Ramos (cell line): Measurements from ENCODE around the gene RGS7BP.

Experiments used
- in situ Hi-C: fragments of 300-500 bp; cut with MboI; formaldehyde crosslinking; loops from one replicate; pipeline ENCODE4 v1.14.3; 2022; ENCODE audit warnings: low sequenced_read_pairs; ENCODE audit not compliant: unreplicated experiment

Gene RGS7BP

DNA sequence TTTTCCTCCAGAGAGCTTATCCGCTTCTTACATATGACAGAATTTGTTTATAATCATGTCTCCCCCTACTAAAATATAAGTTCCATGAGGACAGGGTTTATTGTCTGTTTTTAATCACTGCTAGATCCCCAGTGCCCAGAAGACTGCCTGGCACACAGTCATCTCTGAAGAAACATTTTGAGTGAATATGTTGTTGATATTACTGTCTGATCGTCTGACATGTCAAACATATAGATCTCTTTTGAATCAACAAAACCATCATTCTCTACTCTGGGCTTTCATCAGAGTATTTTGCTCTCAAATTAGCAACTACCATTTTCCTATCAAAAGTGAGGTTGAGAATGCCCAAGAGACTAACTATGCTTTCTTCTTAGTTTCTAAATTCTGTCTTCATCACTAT lies 117.2 kb downstream of the RGS7BP start:
- in situ Hi-C loops: loop anchor here (25.0 kb wide), 1 partner anchor 386 kb away; no protein-coding TSS in a partner anchor

DNA sequence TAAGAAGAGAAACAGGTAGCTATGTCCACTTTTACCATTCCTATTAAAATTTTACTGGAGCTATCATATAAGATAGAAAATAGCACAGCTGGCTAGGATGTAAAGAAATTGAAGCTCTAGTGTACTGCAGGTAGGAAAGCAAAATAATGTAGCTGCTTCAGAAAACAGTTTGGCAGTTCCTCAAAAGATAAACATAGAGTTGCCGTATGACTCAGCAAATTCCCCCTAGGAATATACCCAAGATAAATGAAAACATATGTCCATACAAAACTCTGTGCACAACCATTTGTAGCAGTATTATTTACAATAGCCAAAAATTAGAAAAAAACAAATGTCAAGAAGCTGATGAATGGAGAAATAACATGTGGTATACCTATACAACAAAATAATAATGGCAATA lies 119.9 kb downstream of the RGS7BP start:
- in situ Hi-C loops: no loop called here

DNA sequence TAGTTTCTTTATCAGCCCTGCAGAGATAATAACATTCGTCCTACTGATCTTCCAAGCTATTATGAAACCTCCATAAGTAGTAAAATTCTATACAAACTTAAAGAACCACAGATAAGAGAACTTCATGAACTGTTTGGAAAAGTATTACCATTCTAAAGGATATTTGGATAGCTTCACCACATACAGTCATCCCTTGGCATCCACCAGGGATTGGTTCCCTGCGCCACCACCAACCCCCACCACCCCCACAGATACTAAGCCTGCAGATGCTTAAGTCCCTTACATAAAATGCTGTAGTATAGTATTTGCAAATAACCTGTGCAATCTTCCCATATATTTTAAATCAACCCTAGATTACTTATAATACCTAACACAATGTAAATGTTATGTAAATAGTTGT lies 123.1 kb downstream of the RGS7BP start:
- in situ Hi-C loops: no loop called here

DNA sequence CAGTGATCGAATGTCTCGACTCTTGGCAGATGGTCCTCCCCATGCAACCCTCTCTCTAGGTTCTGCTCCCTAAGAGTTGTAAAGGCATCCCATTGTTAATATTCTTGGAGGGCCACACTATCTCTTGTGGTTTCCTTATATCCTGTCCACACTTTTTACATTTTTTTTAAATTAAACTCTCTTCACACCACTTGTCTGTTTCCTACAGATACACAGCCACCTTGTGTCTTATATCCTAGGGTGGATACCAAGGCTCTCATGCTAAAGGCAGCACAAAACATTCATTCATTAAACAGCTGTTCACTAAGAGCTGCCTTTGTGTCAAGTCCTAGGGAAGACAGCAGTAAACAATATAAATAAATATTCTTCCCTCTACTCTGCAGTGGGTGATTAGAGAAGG lies 124.0 kb downstream of the RGS7BP start:
- in situ Hi-C loops: loop anchor here (5.0 to 10.0 kb wide), 2 partner anchors 157 to 855 kb away; partner anchors contain the start of gene ADAMTS6

DNA sequence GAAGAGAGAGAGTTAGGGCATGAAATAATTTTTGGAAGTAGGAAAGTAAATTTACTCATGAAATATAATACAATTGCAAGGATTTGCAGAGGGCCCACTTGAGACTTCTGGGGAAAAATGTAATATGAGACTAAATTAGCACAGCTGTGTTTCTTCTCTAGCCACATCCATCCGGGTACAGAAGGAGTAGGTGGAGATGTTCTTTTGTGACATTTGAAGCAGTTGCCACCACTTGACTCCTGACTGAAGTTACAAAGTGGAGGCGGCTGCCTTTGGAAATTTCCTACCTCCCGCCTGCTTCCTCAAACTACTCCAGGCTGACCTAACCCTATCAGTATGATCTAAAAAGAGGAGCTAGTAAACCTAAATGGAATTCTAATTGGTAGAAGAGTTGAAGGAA lies 126.4 kb downstream of the RGS7BP start:
- in situ Hi-C loops: loop anchor here (5.0 to 10.0 kb wide), 2 partner anchors 155 to 853 kb away; partner anchors contain the start of gene ADAMTS6

DNA sequence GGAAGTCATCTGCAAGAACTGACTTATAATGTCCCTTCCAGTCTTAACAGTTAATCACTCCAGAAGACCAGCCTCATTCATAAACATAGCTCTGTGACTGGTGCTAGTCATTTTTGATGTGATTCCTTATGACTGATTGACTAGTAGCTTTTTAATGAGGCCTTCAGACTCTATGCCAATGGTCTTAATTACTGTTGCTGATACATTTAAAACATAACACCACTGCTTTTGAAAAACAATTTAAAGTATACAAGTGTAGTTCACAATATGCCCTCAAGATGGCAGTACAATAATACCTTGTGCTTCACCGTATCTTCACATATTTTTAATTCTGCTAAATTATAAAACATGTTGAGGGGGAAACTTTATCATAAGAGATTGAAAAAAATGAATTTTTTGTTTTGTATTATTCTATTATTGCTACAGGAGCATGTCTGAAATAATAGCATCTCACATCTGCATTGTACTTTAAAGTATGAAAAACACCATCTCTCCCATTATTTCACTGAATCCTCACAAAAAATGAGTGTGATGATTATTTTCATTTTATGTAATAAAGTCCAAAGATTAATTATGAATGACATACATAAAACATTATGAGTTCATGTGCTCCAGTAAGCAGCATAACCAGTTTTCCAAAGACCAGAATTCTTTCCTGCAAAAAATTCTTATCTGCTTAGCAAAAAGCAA lies 129.3 kb downstream of the RGS7BP start:
- in situ Hi-C loops: loop anchor here (5.0 to 10.0 kb wide), 2 partner anchors 152 to 850 kb away; partner anchors contain the start of gene ADAMTS6

DNA sequence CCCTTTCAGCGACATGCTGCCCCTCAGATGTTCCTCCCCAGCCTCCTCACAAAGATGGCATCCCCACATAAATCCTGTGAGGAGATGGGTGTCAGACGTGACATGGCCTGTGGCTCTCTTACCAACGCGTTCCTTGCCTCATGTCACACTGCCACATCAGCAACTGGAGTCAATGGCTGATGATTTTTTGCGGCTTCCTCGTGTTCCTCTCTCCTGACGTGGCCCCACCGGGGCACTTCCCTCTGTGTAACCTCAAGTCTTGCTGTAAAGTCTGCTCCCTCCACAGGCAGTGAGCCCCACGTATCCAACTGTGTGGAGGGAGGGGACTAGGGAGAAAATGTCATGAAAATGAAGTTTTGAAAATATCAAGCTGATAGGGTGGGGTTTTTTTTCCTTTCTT lies 131.3 kb downstream of the RGS7BP start:
- in situ Hi-C loops: loop anchor here (10.0 kb wide), 1 partner anchor 848 kb away; the partner anchor contains the start of gene ADAMTS6

DNA sequence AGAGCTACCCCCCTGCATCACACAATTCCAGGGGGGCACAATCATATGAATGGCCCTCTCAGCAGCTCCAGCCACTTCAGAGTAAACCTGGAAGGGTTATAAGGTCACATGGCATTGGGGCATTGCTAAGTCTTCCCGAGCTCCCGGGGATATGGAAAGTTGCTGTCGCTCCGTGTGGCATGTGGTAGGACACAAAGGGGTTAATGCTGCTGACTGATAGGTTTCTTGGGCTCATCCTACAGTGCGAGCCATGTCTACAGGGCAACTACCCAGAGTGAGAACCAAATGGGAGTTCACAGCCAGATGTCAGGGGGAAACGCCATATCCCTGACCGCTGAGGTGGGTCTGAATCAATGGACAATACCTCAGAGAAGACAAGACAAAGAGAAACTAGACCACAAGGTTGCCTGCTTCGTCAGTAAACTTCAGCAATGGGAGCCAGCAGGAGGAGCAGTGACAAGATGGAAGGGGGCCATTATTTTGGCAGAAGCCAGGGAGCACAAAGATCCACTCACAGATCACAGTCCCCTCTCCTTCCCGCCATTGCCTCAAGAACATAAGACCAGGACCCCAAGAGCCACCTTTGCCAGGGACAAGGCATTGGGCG lies 132.1 kb downstream of the RGS7BP start:
- in situ Hi-C loops: loop anchor here (10.0 kb wide), 1 partner anchor 847 kb away; the partner anchor contains the start of gene ADAMTS6

DNA sequence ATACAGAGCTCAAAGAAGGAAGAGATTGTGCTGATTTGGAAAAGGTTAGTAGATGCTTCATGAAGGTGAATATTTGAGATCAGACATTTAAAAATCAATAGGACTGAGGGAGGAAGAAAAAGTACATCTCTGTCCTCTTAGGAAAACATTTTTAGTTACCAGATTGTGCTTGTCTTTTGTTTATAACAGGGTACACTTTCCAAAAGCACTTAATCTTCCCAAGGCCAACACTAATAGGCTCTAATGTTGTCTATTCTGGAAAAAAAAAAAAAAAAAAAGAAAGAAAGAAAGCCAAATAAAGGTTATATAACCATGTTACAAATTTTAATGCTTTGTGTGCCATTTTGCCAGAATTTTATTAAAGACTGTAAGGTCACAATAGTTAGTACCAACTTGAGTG lies 139.0 kb downstream of the RGS7BP start:
- in situ Hi-C loops: no loop called here

DNA sequence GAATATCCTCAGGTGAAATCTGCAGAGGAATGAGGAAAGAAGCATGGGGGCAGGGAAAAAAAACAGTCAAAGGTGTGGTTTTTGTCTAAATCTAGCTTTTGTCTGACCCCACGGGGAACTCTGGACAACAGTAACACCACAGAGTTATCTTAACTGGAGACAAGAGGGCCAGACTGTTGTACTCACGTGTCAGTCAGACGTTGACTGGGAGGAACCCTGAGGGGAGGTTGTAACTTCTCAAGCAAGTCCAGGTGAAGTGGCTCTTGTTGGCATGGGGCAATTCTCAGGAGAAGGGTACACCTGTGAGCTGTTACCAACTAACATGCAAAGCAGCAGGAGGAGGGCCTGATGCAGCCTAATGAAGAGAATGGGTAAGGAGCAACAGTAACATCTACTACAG lies 140.4 kb downstream of the RGS7BP start:
- in situ Hi-C loops: no loop called here

DNA sequence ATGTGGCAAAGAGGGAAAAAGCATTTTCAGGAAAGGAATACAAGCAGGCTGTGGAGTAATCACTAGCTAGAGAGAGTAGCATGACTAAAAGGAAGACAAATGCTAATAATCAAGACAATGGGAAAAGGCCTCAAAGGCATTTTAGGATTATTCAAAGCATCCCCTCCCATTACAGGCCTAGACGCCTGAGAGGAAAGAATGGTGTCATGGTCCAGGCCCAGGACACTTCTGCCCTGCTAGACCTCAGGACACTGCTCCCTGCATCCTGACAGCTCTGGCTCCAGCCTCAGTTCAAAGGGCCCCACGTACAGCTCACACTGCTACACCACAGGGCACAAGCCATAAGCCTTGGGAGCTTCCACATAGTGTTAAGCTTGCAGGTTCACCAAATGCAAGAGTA lies 143.7 kb downstream of the RGS7BP start:
- in situ Hi-C loops: no loop called here

DNA sequence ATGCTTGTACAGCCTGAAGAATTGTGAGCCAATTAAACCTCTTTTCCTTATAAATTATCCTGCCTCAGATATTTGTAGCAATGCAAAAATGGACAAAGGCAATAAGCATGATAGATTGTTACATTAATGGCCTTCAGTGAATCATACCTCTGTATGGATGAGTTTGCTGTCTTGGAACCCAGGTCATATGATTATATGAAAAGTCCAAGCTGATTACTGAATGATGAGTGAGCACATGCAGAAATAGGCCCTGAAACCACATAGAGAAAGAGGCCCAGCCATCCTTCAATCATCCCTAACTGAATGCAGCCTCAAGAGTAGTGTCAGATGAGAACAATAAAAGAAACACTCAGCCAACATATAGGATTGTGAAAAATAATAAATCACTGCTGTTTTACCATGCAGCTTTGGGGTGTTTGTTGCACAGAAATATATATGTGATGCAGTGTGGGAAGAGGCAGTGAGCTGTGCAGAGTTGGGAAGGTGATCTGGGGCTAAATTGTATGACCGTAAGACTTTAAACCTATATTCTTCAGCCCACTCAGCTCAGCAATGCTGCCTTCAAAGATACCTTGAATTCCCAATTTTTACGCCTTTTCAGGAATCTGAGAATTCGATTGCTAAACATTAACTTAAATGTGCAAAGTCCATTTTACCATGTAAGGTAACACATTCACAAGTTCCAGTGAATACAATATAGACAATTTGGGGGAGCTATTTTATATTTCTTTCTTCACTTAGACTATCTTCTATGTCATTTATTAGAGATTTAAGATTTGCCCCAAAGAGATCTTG lies 148.1 kb downstream of the RGS7BP start:
- in situ Hi-C loops: no loop called here

DNA sequence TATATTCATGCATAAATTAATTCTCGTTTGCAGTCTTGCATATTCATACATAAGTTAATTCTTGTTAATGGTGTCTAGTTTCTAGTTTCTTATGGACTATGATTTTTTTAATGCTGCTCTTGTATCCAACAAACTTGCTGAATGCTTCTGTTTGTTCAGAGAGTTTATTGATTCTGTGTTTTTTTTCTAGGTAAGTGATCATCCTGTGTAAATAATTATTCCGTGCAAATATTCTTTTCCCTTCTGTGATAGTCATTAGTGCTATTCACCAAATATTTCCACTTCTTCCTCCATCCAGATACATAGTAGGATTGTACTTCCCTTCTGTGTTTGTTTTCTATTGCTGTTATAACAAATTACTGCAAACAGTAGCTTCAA lies 148.7 kb downstream of the RGS7BP start:
- in situ Hi-C loops: no loop called here

DNA sequence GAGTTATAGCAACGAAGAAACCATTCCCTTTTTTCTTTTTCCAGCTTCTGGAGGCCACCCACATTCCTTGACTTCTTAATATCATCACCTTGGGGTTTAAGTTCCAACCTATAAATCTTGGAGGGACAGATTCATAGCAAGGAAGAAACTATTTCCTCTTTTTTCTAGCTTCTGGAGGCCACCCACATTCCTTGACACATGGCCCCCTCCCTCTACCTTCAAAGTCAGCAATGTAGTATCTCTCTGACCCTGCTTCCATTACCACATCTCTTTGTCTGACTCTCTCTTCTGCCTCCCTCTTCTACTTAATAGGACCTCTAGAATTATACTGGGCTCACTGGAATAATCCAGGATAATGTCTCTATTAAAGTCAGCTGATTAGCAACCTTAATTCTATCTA lies 149.8 kb downstream of the RGS7BP start:
- in situ Hi-C loops: no loop called here

DNA sequence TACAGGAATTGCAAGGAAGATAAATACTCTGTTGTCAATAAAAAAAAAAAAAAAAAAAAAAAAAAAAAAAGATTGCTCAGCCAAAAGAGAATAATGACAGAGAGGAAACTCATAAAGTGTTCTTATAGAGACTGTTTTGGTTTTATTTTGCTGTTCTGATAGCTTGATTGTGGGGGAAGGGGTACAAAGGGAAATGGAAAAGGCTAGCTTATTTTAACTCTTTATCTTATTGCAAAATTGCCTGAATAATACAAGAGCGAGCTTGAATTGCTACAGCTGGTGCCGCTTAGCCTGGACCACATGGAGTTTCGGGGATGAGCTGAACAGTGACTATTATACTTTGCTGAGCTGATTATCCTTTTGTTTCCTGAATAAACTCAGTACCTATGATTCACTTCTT lies 153.5 kb downstream of the RGS7BP start:
- in situ Hi-C loops: no loop called here
